Central memory CD8-positive, alpha-beta T cell (primary cell): Measurements from ENCODE around the gene IGLL1.
"Not testable (repeated sequence)": the region's sequence is repeated elsewhere in the genome, so short reads cannot be mapped to it uniquely, and the experiment has no call there.

Source experiments
- ATAC-seq: fragments of 150-1000 bp; cut with Tn5 transposase; replicated peaks from 2 replicates; pipeline ENCODE4 v1.10.0; 2022; ENCODE audit warnings: mild to moderate bottlenecking, moderate FRiP score, moderate number of reproducible peaks; ENCODE audit not compliant: poor library complexity, severe bottlenecking; ENCODE audit errors: extremely low read depth
- DNase-seq, 2 donors: peaks; one replicate each; pipeline ENCODE4 v3.0.0; 2021; ENCODE audit warnings: low spot score in 2 of 2
- H3K27ac Mint-ChIP-seq: one replicate; pipeline ENCODE4 v1.8.0; 2022; ENCODE audit warnings: low read depth, mild to moderate bottlenecking, moderate library complexity, mixed read lengths
- H3K27me3 Mint-ChIP-seq: one replicate; pipeline ENCODE4 v1.8.0; 2022; ENCODE audit warnings: mixed read lengths
- H3K36me3 Mint-ChIP-seq: one replicate; pipeline ENCODE4 v1.8.0; 2022; ENCODE audit warnings: mild to moderate bottlenecking, moderate library complexity, mixed read lengths; ENCODE audit not compliant: insufficient read depth
- H3K4me1 Mint-ChIP-seq: one replicate; pipeline ENCODE4 v1.8.0; 2022; ENCODE audit warnings: mixed read lengths
- H3K4me3 Mint-ChIP-seq: one replicate; pipeline ENCODE4 v1.8.0; 2022; ENCODE audit warnings: mild to moderate bottlenecking, moderate library complexity, mixed read lengths
- H3K9me3 Mint-ChIP-seq: one replicate; pipeline ENCODE4 v1.8.0; 2022; ENCODE audit warnings: mixed read lengths

IGLL1 gene

GRCh38 chr22:23580576-23581259, 628 bp upstream of the IGLL1 start:
- peaks cover 48% of the 10 kb centered on the region for H3K27me3 Mint-ChIP-seq
- H3K4me3 Mint-ChIP-seq: no peak overlapping the region
- no peak for DNase-seq
- no peaks in the 10 kb centered on the region for H3K4me1 Mint-ChIP-seq
- H3K9me3 Mint-ChIP-seq: no peaks in the 10 kb centered on the region
- ATAC-seq: no peak
- peaks cover 3% of the 10 kb centered on the region for H3K36me3 Mint-ChIP-seq
- no peak overlapping the region for H3K27ac Mint-ChIP-seq

GRCh38 chr22:23579280-23579679, 810 bp downstream of the IGLL1 start:
- Mint-ChIP-seq H3K27me3 (peaks cover 54% of the 10 kb centered on the region), H3K9me3 (no peaks in the 10 kb centered on the region), H3K4me3 (no peak overlapping the region), H3K4me1 (no peaks in the 10 kb centered on the region), H3K27ac (no peak overlapping the region), H3K36me3 (peaks cover 3% of the 10 kb centered on the region)
- ATAC-seq (no peak), DNase-seq (no peak)

GRCh38 chr22:23578306-23578705, 1.8 kb downstream of the IGLL1 start:
- no peaks in the 10 kb centered on the region for H3K4me1 Mint-ChIP-seq
- H3K36me3 Mint-ChIP-seq: peaks cover 3% of the 10 kb centered on the region
- no peak overlapping the region for H3K4me3 Mint-ChIP-seq
- DNase-seq (no peak), ATAC-seq (no peak)
- no peak overlapping the region for H3K27ac Mint-ChIP-seq
- peaks cover 54% of the 10 kb centered on the region for H3K27me3 Mint-ChIP-seq
- H3K9me3 Mint-ChIP-seq: no peaks in the 10 kb centered on the region

GRCh38 chr22:23576681-23577080, 3.4 kb downstream of the IGLL1 start:
- no peak overlapping the region for H3K27ac Mint-ChIP-seq
- H3K27me3 Mint-ChIP-seq: peaks cover 64% of the 10 kb centered on the region
- no peak for DNase-seq
- no peak for ATAC-seq
- H3K36me3 Mint-ChIP-seq: peaks cover 3% of the 10 kb centered on the region
- no peaks in the 10 kb centered on the region for H3K9me3 Mint-ChIP-seq
- no peak overlapping the region for H3K4me3 Mint-ChIP-seq
- no peaks in the 10 kb centered on the region for H3K4me1 Mint-ChIP-seq

- Mint-ChIP-seq H3K4me1 (no peaks in the 10 kb centered on the region), H3K36me3 (peaks cover 3% of the 10 kb centered on the region), H3K4me3 (no peak overlapping the region), H3K27me3 (peaks cover 64% of the 10 kb centered on the region), H3K27ac (no peak overlapping the region), H3K9me3 (no peaks in the 10 kb centered on the region)
- DNase-seq (no peak), ATAC-seq (no peak)
Observed at GRCh38 chr22:23575601-23576000, 4.5 kb downstream of the IGLL1 start.

GRCh38 chr22:23574877-23575276, 5.2 kb downstream of the IGLL1 start:
- Mint-ChIP-seq H3K27me3 (peaks cover 64% of the 10 kb centered on the region), H3K4me1 (no peaks in the 10 kb centered on the region), H3K36me3 (peaks cover 4% of the 10 kb centered on the region), H3K4me3 (no peak overlapping the region), H3K27ac (no peak overlapping the region), H3K9me3 (no peaks in the 10 kb centered on the region)
- DNase-seq (no peak), ATAC-seq (no peak)

- no peak overlapping the region for H3K4me3 Mint-ChIP-seq
- ATAC-seq (no peak), DNase-seq (no peak)
- peaks cover 59% of the 10 kb centered on the region for H3K27me3 Mint-ChIP-seq
- no peaks in the 10 kb centered on the region for H3K4me1 Mint-ChIP-seq
- H3K9me3 Mint-ChIP-seq: no peaks in the 10 kb centered on the region
- peaks cover 4% of the 10 kb centered on the region for H3K36me3 Mint-ChIP-seq
- no peak overlapping the region for H3K27ac Mint-ChIP-seq
Observed at GRCh38 chr22:23574371-23574811, 5.7 kb downstream of the IGLL1 start.

- not testable (repeated sequence) for ATAC-seq, H3K9me3 Mint-ChIP-seq, H3K27ac Mint-ChIP-seq, H3K4me3 Mint-ChIP-seq, H3K4me1 Mint-ChIP-seq, H3K36me3 Mint-ChIP-seq, DNase-seq
- H3K27me3 Mint-ChIP-seq: peaks cover 53% of the 10 kb centered on the region
Observed at GRCh38 chr22:23573701-23574235, 6.3 kb downstream of the IGLL1 start.

GRCh38 chr22:23573106-23573505, 7.0 kb downstream of the IGLL1 start:
- H3K36me3 Mint-ChIP-seq, H3K9me3 Mint-ChIP-seq, DNase-seq, ATAC-seq, H3K27ac Mint-ChIP-seq, H3K4me3 Mint-ChIP-seq, H3K4me1 Mint-ChIP-seq: not testable (repeated sequence)
- H3K27me3 Mint-ChIP-seq: peaks cover 46% of the 10 kb centered on the region

GRCh38 chr22:23571486-23571885, 8.6 kb downstream of the IGLL1 start:
- Mint-ChIP-seq H3K9me3 (no peaks in the 10 kb centered on the region), H3K4me1 (no peaks in the 10 kb centered on the region), H3K27ac (no peak overlapping the region), H3K4me3 (no peak overlapping the region), H3K27me3 (peaks cover 48% of the 10 kb centered on the region), H3K36me3 (peaks cover 4% of the 10 kb centered on the region)
- DNase-seq: no peak
- no peak for ATAC-seq

GRCh38 chr22:23570681-23571080, 9.4 kb downstream of the IGLL1 start:
- Mint-ChIP-seq H3K4me1 (peaks cover 4% of the 10 kb centered on the region), H3K4me3 (no peak overlapping the region)

GRCh38 chr22:23569716-23570115, 10.4 kb downstream of the IGLL1 start:
- Mint-ChIP-seq H3K27me3 (peaks cover 47% of the 10 kb centered on the region), H3K36me3 (peaks cover 1% of the 10 kb centered on the region), H3K9me3 (no peaks in the 10 kb centered on the region), H3K4me3 (no peak overlapping the region), H3K27ac (no peak overlapping the region), H3K4me1 (peaks cover 8% of the 10 kb centered on the region)
- no peak for DNase-seq
- ATAC-seq: no peak

More at GRCh38 chr22:23570681-23571080, 9.4 kb downstream of the IGLL1 start:
- ATAC-seq (no peak), DNase-seq (no peak)
- H3K27me3 Mint-ChIP-seq: peaks cover 45% of the 10 kb centered on the region
- H3K36me3 Mint-ChIP-seq: peaks cover 1% of the 10 kb centered on the region
- H3K27ac Mint-ChIP-seq: no peak overlapping the region
- H3K9me3 Mint-ChIP-seq: no peaks in the 10 kb centered on the region

GRCh38 chr22:23569291-23569690, 10.8 kb downstream of the IGLL1 start:
- no peak overlapping the region for H3K4me3 Mint-ChIP-seq
- no peak for DNase-seq
- H3K27me3 Mint-ChIP-seq: peaks cover 48% of the 10 kb centered on the region
- H3K9me3 Mint-ChIP-seq: no peaks in the 10 kb centered on the region
- peaks cover 1% of the 10 kb centered on the region for H3K36me3 Mint-ChIP-seq
- peaks cover 8% of the 10 kb centered on the region for H3K4me1 Mint-ChIP-seq
- no peak for ATAC-seq
- no peak overlapping the region for H3K27ac Mint-ChIP-seq
